HEK293 (cell line): ENCODE data around the gene GREM2.
A peak's percentile ranks its signal among the peaks of the same experiment; 100 is the strongest.

ENCODE experiments used
- GFI1B ChIP-seq: fragments of 450-650 bp; formaldehyde crosslinking; IDR thresholded peaks from 2 replicates; pipeline ENCODE4 v1.5.1; 2016; ENCODE audit warnings: missing biosample characterization, missing genetic modification characterization
- HOXD13 ChIP-seq: sonication (generic); formaldehyde crosslinking; IDR thresholded peaks from 2 replicates; pipeline ENCODE4 v1.8.0; 2022; ENCODE audit warnings: missing genetic modification reagents, borderline replicate concordance
- KLF9 ChIP-seq: fragments of 450-650 bp; formaldehyde crosslinking; IDR thresholded peaks from 2 replicates; pipeline ENCODE4 v1.5.1; 2016; ENCODE audit warnings: missing biosample characterization, missing genetic modification characterization, low read depth
- OSR2 ChIP-seq: fragments of 450-650 bp; formaldehyde crosslinking; IDR thresholded peaks from 2 replicates; pipeline ENCODE4 v1.5.1; 2016; ENCODE audit warnings: missing biosample characterization, missing genetic modification characterization
- REPIN1 ChIP-seq: fragments of 450-650 bp; formaldehyde crosslinking; IDR thresholded peaks from 2 replicates; pipeline ENCODE4 v1.5.1; 2017; ENCODE audit warnings: missing biosample characterization, missing genetic modification characterization, low read depth
- REST ChIP-seq: fragments of 450-650 bp; formaldehyde crosslinking; IDR thresholded peaks from 2 replicates; pipeline ENCODE4 v1.5.1; 2016; ENCODE audit warnings: missing biosample characterization, missing genetic modification characterization
- SALL2 ChIP-seq: fragments of 450-650 bp; formaldehyde crosslinking; IDR thresholded peaks from 2 replicates; pipeline ENCODE4 v1.5.0; 2017; ENCODE audit warnings: missing biosample characterization, mild to moderate bottlenecking, missing genetic modification characterization, borderline replicate concordance
- SP3 ChIP-seq: fragments of 450-650 bp; formaldehyde crosslinking; IDR thresholded peaks from 2 replicates; pipeline ENCODE4 v1.5.1; 2016; ENCODE audit warnings: missing biosample characterization, missing genetic modification characterization
- SP7 ChIP-seq: fragments of 450-650 bp; formaldehyde crosslinking; IDR thresholded peaks from 2 replicates; pipeline ENCODE4 v1.5.1; 2016; ENCODE audit warnings: missing biosample characterization, missing genetic modification characterization
- TRIM28 ChIP-seq: IDR thresholded peaks from 2 replicates; pipeline ENCODE4 v1.6.1; 2011; ENCODE audit warnings: low read length, control low read depth, borderline replicate concordance
- WT1 ChIP-seq: fragments of 450-650 bp; formaldehyde crosslinking; IDR thresholded peaks from 2 replicates; pipeline ENCODE4 v1.5.1; 2016; ENCODE audit warnings: missing biosample characterization, missing genetic modification characterization
- ZBTB1 ChIP-seq: fragments of 450-650 bp; formaldehyde crosslinking; IDR thresholded peaks from 2 replicates; pipeline ENCODE4 v1.5.1; 2016; ENCODE audit warnings: missing biosample characterization, missing genetic modification characterization
- ZBTB11 ChIP-seq: fragments of 450-650 bp; formaldehyde crosslinking; conservative IDR thresholded peaks from 2 replicates; pipeline ENCODE4 v1.5.1; 2016; ENCODE audit warnings: low read depth, missing biosample characterization, missing genetic modification characterization
- ZBTB21 ChIP-seq: fragments of 450-650 bp; formaldehyde crosslinking; IDR thresholded peaks from 2 replicates; pipeline ENCODE4 v1.5.1; 2017; ENCODE audit warnings: missing biosample characterization, missing genetic modification characterization
- ZBTB6 ChIP-seq: fragments of 450-650 bp; formaldehyde crosslinking; IDR thresholded peaks from 2 replicates; pipeline ENCODE4 v1.5.1; 2017; ENCODE audit warnings: missing biosample characterization, missing genetic modification characterization
- ZNF155 ChIP-seq: fragments of 450-650 bp; formaldehyde crosslinking; IDR thresholded peaks from 2 replicates; pipeline ENCODE4 v1.5.1; 2016; ENCODE audit warnings: missing biosample characterization, missing genetic modification characterization
- ZNF2 ChIP-seq: fragments of 450-650 bp; formaldehyde crosslinking; IDR thresholded peaks from 2 replicates; pipeline ENCODE4 v1.5.1; 2016; ENCODE audit warnings: missing biosample characterization, missing genetic modification characterization
- ZNF366 ChIP-seq: fragments of 450-650 bp; formaldehyde crosslinking; conservative IDR thresholded peaks from 2 replicates; pipeline ENCODE4 v1.5.1; 2016; ENCODE audit warnings: missing biosample characterization, missing genetic modification characterization
- ZNF600 ChIP-seq: fragments of 450-650 bp; formaldehyde crosslinking; IDR thresholded peaks from 2 replicates; pipeline ENCODE4 v1.5.1; 2016; ENCODE audit warnings: missing biosample characterization, missing genetic modification characterization
- ZNF670 ChIP-seq: fragments of 450-650 bp; formaldehyde crosslinking; IDR thresholded peaks from 2 replicates; pipeline ENCODE4 v1.5.1; 2016; ENCODE audit warnings: missing biosample characterization, missing genetic modification characterization, low read depth
- ZNF677 ChIP-seq: fragments of 450-650 bp; IDR thresholded peaks from 2 replicates; pipeline ENCODE4 v1.5.0; 2018; ENCODE audit warnings: missing biosample characterization, mild to moderate bottlenecking, missing genetic modification characterization, moderate library complexity
- ZNF701 ChIP-seq: fragments of 450-650 bp; formaldehyde crosslinking; IDR thresholded peaks from 2 replicates; pipeline ENCODE4 v1.5.1; 2016; ENCODE audit warnings: missing biosample characterization, missing genetic modification characterization
- ZNF777 ChIP-seq: fragments of 450-650 bp; formaldehyde crosslinking; IDR thresholded peaks from 2 replicates; pipeline ENCODE4 v1.5.1; 2017; ENCODE audit warnings: missing biosample characterization, missing genetic modification characterization, borderline replicate concordance
- ZNF785 ChIP-seq: fragments of 450-650 bp; formaldehyde crosslinking; IDR thresholded peaks from 2 replicates; pipeline ENCODE4 v1.5.1; 2016; ENCODE audit warnings: missing biosample characterization, missing genetic modification characterization
- ZSCAN5A ChIP-seq: fragments of 450-650 bp; formaldehyde crosslinking; IDR thresholded peaks from 2 replicates; pipeline ENCODE4 v1.5.1; 2016; ENCODE audit warnings: missing biosample characterization, missing genetic modification characterization
- TF ChIP-seq, protein P1 (sequence below): fragments of 450-650 bp; formaldehyde crosslinking; IDR thresholded peaks from 2 replicates; pipeline ENCODE4 v1.5.1; 2017; ENCODE audit warnings: missing biosample characterization, mild to moderate bottlenecking, missing genetic modification characterization, moderate library complexity
- TF ChIP-seq, protein P2 (sequence below): fragments of 450-650 bp; formaldehyde crosslinking; IDR thresholded peaks from 2 replicates; pipeline ENCODE4 v1.5.1; 2016; ENCODE audit warnings: missing biosample characterization, missing genetic modification characterization

Gene GREM2

GRCh38 chr1:240611619-240612480, at the start of gene GREM2 (continued):
- TF ChIP-seq ZNF777 (no peak), ZNF701 (tag by site-specific recombination) (no peak), HOXD13 (CRISPR knock-in tag) (no peak), KLF9 (tag by site-specific recombination) (no peak), ZNF155 (no peak), ZBTB1 (tag by site-specific recombination) (no peak), TRIM28 (peak; percentile 47; the same call in 1 of the 2 replicates), WT1 (tag by site-specific recombination) (no peak), ZBTB11 (0 out of 2 replicates have a peak, but pooled peaks have one; percentile 42), OSR2 (no peak), SP7 (tag by site-specific recombination) (no peak; the same call in 1 of the 2 replicates), ZNF785 (tag by site-specific recombination) (no peak), SP3 (no peak), ZBTB21 (tag by site-specific recombination) (peak; percentile 58; the same call in 1 of the 2 replicates), SALL2 (tag by site-specific recombination) (no peak), ZNF600 (tag by site-specific recombination) (peak; percentile 89), ZNF366 (tag by site-specific recombination) (no peak; the same call in none of the 2 replicates), ZNF677 (tag by site-specific recombination) (no peak), GFI1B (tag by site-specific recombination) (no peak), ZBTB6 (tag by site-specific recombination) (no peak), REST (tag by site-specific recombination) (no peak), ZSCAN5A (no peak), ZNF670 (tag by site-specific recombination) (no peak), REPIN1 (tag by site-specific recombination) (peak; percentile 56; the same call in 1 of the 2 replicates), ZNF2 (tag by site-specific recombination) (peak; percentile 73)
- TF ChIP-seq, protein P1, sequence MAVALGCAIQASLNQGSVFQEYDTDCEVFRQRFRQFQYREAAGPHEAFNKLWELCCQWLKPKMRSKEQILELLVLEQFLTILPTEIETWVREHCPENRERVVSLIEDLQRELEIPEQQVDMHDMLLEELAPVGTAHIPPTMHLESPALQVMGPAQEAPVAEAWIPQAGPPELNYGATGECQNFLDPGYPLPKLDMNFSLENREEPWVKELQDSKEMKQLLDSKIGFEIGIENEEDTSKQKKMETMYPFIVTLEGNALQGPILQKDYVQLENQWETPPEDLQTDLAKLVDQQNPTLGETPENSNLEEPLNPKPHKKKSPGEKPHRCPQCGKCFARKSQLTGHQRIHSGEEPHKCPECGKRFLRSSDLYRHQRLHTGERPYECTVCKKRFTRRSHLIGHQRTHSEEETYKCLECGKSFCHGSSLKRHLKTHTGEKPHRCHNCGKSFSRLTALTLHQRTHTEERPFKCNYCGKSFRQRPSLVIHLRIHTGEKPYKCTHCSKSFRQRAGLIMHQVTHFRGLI (tag by site-specific recombination) = no peak
- TF ChIP-seq, protein P2, sequence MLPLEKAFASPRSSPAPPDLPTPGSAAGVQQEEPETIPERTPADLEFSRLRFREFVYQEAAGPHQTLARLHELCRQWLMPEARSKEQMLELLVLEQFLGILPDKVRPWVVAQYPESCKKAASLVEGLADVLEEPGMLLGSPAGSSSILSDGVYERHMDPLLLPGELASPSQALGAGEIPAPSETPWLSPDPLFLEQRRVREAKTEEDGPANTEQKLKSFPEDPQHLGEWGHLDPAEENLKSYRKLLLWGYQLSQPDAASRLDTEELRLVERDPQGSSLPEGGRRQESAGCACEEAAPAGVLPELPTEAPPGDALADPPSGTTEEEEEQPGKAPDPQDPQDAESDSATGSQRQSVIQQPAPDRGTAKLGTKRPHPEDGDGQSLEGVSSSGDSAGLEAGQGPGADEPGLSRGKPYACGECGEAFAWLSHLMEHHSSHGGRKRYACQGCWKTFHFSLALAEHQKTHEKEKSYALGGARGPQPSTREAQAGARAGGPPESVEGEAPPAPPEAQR = no peak
